Skeletal muscle satellite cell (primary cell): ENCODE measurements around the gene KLHDC10. TPM values are rescaled to one million over a fixed set of nuclear protein-coding genes. Genes with fewer than 3 reads are reported as not detected.
"Not testable (repeated sequence)": the region's sequence is repeated elsewhere in the genome, so short reads cannot be mapped to it uniquely, and the experiment has no call there.

Source experiments
- H3K27me3 ChIP-seq: 2 replicates; pipeline ENCODE4 v1.7.0; 2013; ENCODE audit warnings: low read length; ENCODE audit not compliant: control insufficient read depth, insufficient read depth
- H3K36me3 ChIP-seq: 2 replicates; pipeline ENCODE4 v1.7.0; 2013; ENCODE audit warnings: mild to moderate bottlenecking, control low read depth, low read length; ENCODE audit not compliant: insufficient read depth
- H3K4me1 ChIP-seq: 2 replicates; pipeline ENCODE4 v1.7.0; 2013; ENCODE audit warnings: low read length; ENCODE audit not compliant: control insufficient read depth, insufficient read depth
- H3K4me2 ChIP-seq: 2 replicates; pipeline ENCODE4 v1.7.0; 2013; ENCODE audit warnings: mild to moderate bottlenecking, low read length
- H3K4me3 ChIP-seq: 2 replicates; pipeline ENCODE4 v1.7.0; 2013; ENCODE audit warnings: low read length
- H3K9ac ChIP-seq: 2 replicates; pipeline ENCODE4 v1.7.0; 2013; ENCODE audit warnings: mild to moderate bottlenecking, low read depth, low read length, moderate library complexity
- H3K9me3 ChIP-seq: replicated peaks from 2 replicates; pipeline ENCODE4 v1.7.0; 2013; ENCODE audit warnings: mild to moderate bottlenecking, control low read depth, low read length
- small RNA-seq: library from RNA; depleted of rRNA; stranded (forward); fragments of <200 nt; gene quantifications from one replicate; pipeline ENCODE3, GENCODE V24; 2012

The KLHDC10 gene

GRCh38 chr7:130181263-130181605 lies 110.9 kb downstream of the KLHDC10 start:
- Histone ChIP-seq H3K4me2 (no peak overlapping the region), H3K4me3 (no peak overlapping the region), H3K27me3 (no peaks in the 10 kb centered on the region), H3K9ac (no peak overlapping the region), H3K9me3 (no peaks in the 10 kb centered on the region), H3K36me3 (peaks cover 29% of the 10 kb centered on the region), H3K4me1 (no peaks in the 10 kb centered on the region)

- H3K4me3 ChIP-seq: no peak overlapping the region
- H3K27me3 ChIP-seq: no peaks in the 10 kb centered on the region
- H3K4me1 ChIP-seq: no peaks in the 10 kb centered on the region
- H3K4me2 ChIP-seq: no peak overlapping the region
- H3K9me3 ChIP-seq: no peaks in the 10 kb centered on the region
- no peak overlapping the region for H3K9ac ChIP-seq
- peaks cover 29% of the 10 kb centered on the region for H3K36me3 ChIP-seq
Measured at GRCh38 chr7:130182990-130183389, 112.7 kb downstream of the KLHDC10 start.

- not testable (repeated sequence) for H3K4me1 ChIP-seq, H3K9ac ChIP-seq, H3K4me2 ChIP-seq, H3K27me3 ChIP-seq, H3K4me3 ChIP-seq, H3K9me3 ChIP-seq
- peaks cover 28% of the 10 kb centered on the region for H3K36me3 ChIP-seq
Measured at GRCh38 chr7:130184349-130184748, 114.0 kb downstream of the KLHDC10 start.

Small RNA genes lying within 50 kb of the gene (small RNA-seq; reads per million reads assigned to genes)
- not detected for gene RNA5SP245
